Germinal center (tissue), 1 donor: ENCODE data around the gene LRRC70.

Source experiments
- DNase-seq: peaks from one replicate; pipeline ENCODE4 v3.0.0; 2012; ENCODE audit warnings: mixed read lengths, low spot score

Gene LRRC70

GRCh38 chr5:62575066-62575465 lies 3.6 kb upstream of the LRRC70 start:
- no peak for DNase-seq

GRCh38 chr5:62575489-62575888 lies 3.1 kb upstream of the LRRC70 start:
- no peak for DNase-seq

GRCh38 chr5:62576570-62577170 lies 1.9 kb upstream of the LRRC70 start:
- DNase-seq: no peak

- no peak for DNase-seq
Observed at GRCh38 chr5:62577488-62577887, 1.1 kb upstream of the LRRC70 start.

- no peak for DNase-seq
Observed at GRCh38 chr5:62579761-62580160, 1.1 kb downstream of the LRRC70 start.

GRCh38 chr5:62581836-62582597 lies 3.4 kb downstream of the LRRC70 start:
- DNase-seq: no peak

GRCh38 chr5:62584391-62584790 lies 5.8 kb downstream of the LRRC70 start:
- DNase-seq: no peak

- no peak for DNase-seq
Observed at GRCh38 chr5:62585306-62585705, 6.7 kb downstream of the LRRC70 start.

- no peak for DNase-seq
Observed at GRCh38 chr5:62585751-62586150, 7.1 kb downstream of the LRRC70 start.

GRCh38 chr5:62587737-62588136 lies 9.1 kb downstream of the LRRC70 start:
- DNase-seq: no peak

GRCh38 chr5:62588668-62589067 lies 10.0 kb downstream of the LRRC70 start:
- no peak for DNase-seq

- no peak for DNase-seq
Observed at GRCh38 chr5:62589504-62589903, 10.9 kb downstream of the LRRC70 start.

GRCh38 chr5:62590387-62590786 lies 11.8 kb downstream of the LRRC70 start:
- no peak for DNase-seq

- DNase-seq: no peak
Observed at GRCh38 chr5:62592558-62592957, 13.9 kb downstream of the LRRC70 start.

- no peak for DNase-seq
Observed at GRCh38 chr5:62593331-62593730, 14.7 kb downstream of the LRRC70 start.

- no peak for DNase-seq
Observed at GRCh38 chr5:62594364-62594984, 15.9 kb downstream of the LRRC70 start.

GRCh38 chr5:62596096-62596495 lies 17.5 kb downstream of the LRRC70 start:
- DNase-seq: no peak

- DNase-seq: no peak
Observed at GRCh38 chr5:62596691-62597090, 18.1 kb downstream of the LRRC70 start.

GRCh38 chr5:62597314-62597713 lies 18.7 kb downstream of the LRRC70 start:
- no peak for DNase-seq

- no peak for DNase-seq
Observed at GRCh38 chr5:62600560-62601252, 22.1 kb downstream of the LRRC70 start.

- no peak for DNase-seq
Observed at GRCh38 chr5:62603934-62604333, 25.3 kb downstream of the LRRC70 start.

- no peak for DNase-seq
Observed at GRCh38 chr5:62605638-62606037, 27.0 kb downstream of the LRRC70 start.

- no peak for DNase-seq
Observed at GRCh38 chr5:62606878-62607277, 28.3 kb downstream of the LRRC70 start.
